Smooth muscle cell of the umbilical artery (primary cell): ENCODE measurements around the gene CCDC93. TPM values are rescaled to one million over a fixed set of nuclear protein-coding genes. Genes with fewer than 3 reads are reported as not detected.

ENCODE experiments used
- total RNA-seq: library from RNA; depleted of rRNA; stranded (reverse); fragments of >200 nt; gene quantifications from 2 replicates; pipeline ENCODE4 v1.2.3, GENCODE V29; 2014

The CCDC93 gene, protein sequence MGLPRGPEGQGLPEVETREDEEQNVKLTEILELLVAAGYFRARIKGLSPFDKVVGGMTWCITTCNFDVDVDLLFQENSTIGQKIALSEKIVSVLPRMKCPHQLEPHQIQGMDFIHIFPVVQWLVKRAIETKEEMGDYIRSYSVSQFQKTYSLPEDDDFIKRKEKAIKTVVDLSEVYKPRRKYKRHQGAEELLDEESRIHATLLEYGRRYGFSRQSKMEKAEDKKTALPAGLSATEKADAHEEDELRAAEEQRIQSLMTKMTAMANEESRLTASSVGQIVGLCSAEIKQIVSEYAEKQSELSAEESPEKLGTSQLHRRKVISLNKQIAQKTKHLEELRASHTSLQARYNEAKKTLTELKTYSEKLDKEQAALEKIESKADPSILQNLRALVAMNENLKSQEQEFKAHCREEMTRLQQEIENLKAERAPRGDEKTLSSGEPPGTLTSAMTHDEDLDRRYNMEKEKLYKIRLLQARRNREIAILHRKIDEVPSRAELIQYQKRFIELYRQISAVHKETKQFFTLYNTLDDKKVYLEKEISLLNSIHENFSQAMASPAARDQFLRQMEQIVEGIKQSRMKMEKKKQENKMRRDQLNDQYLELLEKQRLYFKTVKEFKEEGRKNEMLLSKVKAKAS
- 39.5 and 44.7 TPM in 2 replicates for total RNA-seq

DNA sequence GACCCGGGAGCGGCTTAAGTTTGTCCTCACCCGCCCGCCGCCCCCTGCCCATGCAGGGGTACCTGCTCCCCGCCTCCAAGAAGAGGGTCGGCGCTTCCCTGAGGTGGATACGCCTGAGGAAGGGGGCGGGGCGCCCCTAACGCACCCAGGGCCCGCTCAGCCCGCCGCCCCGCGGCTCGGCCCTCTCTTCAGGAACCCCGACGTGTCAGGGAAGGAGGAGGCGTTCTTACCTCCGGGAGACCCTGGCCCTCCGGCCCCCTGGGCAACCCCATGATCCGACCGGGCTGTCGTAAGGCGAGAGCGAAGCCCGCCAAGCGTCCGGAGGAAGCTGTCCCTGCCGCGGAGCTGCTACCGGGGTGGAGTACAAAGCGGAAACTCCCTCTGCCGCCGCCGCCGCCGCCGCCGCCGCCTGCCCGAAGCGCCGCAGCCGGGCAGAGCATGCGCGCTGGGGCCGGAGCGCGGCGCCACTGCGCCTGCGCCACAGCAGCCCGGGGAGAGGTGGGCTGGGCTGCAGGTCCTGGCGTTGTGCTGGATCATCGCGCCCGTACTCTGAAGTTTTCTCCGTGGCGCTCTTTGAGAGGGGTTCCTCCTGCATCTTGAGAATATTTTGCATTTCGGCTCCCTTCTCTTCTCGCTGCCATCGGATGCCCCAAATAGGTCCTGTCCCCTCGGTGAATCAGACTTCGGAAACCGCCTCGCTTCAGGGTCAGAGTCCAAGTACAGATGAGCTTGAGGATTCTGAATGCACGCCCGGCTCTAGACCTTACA is at the start of gene CCDC93:
Gene CCDC93 (minus strand): TSS at position 347 of the 768 bp plus-strand sequence. CDS start 75 bp downstream, at position 272.

Other genes with a start within 250 kb of the CCDC93 start
- 65.9 and 105 TPM in 2 replicates for gene DDX18, start 199.4 kb downstream of the CCDC93 start, total RNA-seq
- gene INSIG2, start 74.4 kb upstream of the CCDC93 start, total RNA-seq, result 25.8 and 33.0 TPM in 2 replicates